Measurements from ENCODE around the gene TERB2. TPM values are rescaled to one million over a fixed set of nuclear protein-coding genes. Genes with fewer than 3 reads are reported as not detected.
"Not testable (repeated sequence)": the region's sequence is repeated elsewhere in the genome, so short reads cannot be mapped to it uniquely, and the experiment has no call there.

Gene TERB2, protein sequence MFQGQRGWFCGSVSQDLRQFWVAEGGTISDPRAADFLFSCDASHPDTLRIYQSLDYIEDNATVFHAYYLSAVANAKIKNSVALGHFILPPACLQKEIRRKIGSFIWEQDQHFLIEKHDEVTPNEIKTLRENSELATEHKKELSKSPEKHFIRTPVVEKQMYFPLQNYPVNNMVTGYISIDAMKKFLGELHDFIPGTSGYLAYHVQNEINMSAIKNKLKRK
- total RNA-seq, result not detected in 2 replicates

DNA sequence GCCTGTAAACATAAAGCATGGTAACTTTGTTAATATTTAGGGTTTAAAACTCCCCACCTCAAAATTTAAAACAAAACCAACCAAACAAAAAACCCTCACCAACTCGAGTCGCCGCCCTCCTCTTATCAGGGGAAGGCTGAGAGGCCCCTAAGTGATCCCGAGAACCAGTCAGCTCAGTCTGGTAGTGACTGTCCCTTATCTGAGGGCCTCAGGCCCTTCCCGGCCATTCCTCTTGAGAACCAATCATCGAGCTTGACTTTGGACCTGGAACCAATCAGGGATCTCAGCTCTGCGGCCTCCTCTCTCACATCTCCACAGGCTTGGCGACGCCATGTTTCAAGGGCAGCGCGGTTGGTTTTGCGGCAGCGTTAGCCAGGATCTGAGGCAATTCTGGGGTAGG, at the start of gene TERB2:
Gene TERB2, plus strand, starts transcription at position 300 of the 400 bp plus-strand sequence. Its CDS starts 32 bp downstream, at position 332.
- TF ChIP-seq, protein P1, sequence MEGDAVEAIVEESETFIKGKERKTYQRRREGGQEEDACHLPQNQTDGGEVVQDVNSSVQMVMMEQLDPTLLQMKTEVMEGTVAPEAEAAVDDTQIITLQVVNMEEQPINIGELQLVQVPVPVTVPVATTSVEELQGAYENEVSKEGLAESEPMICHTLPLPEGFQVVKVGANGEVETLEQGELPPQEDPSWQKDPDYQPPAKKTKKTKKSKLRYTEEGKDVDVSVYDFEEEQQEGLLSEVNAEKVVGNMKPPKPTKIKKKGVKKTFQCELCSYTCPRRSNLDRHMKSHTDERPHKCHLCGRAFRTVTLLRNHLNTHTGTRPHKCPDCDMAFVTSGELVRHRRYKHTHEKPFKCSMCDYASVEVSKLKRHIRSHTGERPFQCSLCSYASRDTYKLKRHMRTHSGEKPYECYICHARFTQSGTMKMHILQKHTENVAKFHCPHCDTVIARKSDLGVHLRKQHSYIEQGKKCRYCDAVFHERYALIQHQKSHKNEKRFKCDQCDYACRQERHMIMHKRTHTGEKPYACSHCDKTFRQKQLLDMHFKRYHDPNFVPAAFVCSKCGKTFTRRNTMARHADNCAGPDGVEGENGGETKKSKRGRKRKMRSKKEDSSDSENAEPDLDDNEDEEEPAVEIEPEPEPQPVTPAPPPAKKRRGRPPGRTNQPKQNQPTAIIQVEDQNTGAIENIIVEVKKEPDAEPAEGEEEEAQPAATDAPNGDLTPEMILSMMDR (IDR thresholded peaks at IDR 0.05; ENCODE audit: insufficient read depth, low read depth, low read length), result no peak
- no peak for DNase-seq (ENCODE audit: low read depth)
- H3K4me3 ChIP-seq (ENCODE audit: low read depth, low read length), result no peak within 1 kb of the TSS

DNA sequence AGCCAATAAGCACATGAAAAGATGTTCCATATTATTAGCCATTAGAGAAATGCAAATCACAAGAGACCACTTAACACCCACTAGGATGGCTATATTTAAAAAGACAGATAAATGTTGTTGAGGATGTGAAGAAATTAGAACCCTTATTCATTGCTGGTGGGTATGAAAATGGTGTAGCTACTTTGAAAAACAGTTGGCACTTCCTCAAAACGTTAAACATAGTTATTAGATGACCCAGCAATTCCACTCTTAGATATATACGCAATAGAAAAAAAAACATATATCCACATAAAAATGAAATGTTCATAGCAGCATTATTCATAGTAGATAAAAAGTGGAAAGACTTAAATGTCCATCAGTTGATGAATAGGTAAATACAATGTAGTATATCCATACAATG, 47.1 kb upstream of the TERB2 start:
- no peak for DNase-seq (ENCODE audit: low read depth)
- TF ChIP-seq, protein P1 (IDR thresholded peaks at IDR 0.05; ENCODE audit: insufficient read depth, low read depth, low read length), result no peak
- H3K4me3 ChIP-seq (ENCODE audit: low read depth, low read length), result no peak overlapping the region

DNA sequence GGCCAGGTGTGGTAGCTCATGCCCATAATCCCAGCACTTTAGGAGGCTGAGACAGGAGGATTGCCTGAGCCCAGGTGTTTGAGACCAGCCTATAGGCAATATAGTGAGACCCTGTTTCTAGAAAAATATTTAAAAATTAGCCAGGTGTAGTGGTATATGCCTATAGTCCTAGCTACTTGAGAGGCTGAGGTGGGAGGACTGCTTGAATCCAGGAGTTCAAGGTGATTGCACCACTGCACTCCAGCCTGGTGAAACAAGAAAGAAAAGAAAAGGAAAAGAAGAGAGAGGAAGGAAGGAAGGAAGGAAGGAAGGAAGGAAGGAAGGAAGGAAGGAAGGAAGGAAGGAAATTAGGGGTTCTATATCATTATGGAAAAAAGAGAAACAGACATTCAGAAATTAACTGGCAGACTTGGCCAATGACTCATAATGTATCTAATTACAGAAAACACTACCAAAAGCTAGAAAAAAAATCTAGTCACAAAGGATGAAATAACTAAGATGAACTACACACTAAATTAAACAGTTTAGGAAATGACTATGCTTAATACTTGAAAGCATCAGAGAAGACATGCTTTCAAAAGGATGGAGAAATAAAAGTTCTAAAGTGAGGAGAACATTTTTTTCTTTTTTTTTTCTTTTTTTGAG, 45.4 kb upstream of the TERB2 start:
- no peak overlapping the region for H3K4me3 ChIP-seq (ENCODE audit: low read depth, low read length)
- TF ChIP-seq, protein P1 (IDR thresholded peaks at IDR 0.05; ENCODE audit: insufficient read depth, low read depth, low read length), result no peak
- DNase-seq (ENCODE audit: low read depth), result no peak

DNA sequence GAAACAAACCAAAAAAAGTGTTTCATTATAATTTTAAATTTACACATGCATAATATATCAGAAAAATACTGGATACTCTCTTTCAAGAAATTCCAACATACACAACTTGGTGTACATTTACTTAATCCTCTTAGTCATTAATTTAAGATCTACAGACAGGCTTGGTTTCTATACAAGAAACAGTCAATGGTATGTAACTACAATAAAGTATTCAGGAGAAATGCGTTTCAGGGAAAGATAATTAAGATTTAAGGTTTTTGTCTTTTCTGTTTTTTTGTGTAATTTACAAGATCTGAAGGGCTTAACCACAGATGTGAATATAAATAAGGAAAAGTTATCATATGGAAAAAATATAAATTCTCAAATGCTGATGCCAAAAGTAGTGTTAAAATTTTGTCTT, 44.3 kb upstream of the TERB2 start:
- not testable (repeated sequence) for DNase-seq (ENCODE audit: low read depth); H3K4me3 ChIP-seq (ENCODE audit: low read depth, low read length)

DNA sequence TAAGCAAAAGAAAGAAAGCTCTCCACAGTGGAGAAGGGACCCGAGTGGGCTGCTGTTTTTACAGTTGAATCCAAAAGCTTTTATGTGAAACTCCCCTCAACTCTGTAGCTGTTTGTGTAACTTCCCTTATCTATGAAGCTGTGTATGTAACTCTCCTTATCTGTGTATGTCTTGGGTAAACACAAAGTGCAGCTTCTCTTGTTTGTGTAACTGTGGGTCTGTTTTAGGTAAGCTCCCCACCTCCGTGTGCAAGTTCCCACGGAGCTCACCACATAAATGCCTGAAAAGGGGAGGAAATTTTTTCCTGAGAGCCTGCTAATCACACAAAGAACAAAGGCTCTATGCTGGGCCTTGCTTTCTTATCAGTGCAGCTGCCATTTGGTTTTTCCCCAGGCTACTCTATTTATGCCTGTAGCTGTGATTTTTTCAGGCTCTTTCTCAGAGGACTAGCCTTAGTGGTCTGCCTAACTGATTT, 43.5 kb upstream of the TERB2 start:
- H3K4me3 ChIP-seq (ENCODE audit: low read depth, low read length), result not testable (repeated sequence)
- peak; percentile 6 for DNase-seq (ENCODE audit: low read depth)

DNA sequence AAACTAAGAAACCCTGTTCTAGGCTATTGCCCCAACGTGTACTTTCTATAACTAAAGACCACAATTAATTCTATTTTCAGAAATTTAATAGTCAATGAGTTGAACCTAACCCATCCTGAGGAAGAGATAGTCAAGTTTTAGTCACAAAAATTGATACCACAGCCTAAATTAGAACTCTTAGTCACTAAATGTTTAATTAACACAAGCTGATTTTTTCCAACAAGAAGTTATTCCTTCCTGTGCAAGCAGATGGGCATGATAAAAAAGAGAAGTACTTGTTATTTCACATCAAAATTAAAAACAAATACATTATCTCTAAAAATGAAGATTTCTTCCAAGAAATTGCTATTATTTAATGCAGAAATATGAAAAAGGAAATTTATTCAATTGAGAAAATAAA, 38.4 kb upstream of the TERB2 start:
- no peak for DNase-seq (ENCODE audit: low read depth)
- H3K4me3 ChIP-seq (ENCODE audit: low read depth, low read length), result no peak overlapping the region
- TF ChIP-seq, protein P1 (IDR thresholded peaks at IDR 0.05; ENCODE audit: insufficient read depth, low read depth, low read length), result no peak

DNA sequence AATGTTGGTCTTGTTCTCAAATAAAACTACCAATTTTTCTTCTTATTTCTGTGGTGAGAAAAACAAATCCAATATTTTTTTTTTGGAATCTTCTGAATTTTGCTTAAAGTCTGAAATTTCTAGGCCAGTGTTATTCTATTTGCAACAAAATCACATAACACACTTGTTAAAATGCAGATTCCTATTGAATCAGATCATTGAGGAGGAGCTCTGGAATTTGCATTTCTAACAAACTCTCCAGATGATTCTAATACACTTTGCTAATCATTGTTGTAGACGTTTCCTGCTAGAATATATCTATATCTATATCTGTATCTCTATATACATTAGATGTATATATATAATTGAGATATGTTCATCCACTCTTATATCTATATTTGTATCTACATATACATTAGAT, 27.8 kb upstream of the TERB2 start:
- not testable (repeated sequence) for H3K4me3 ChIP-seq (ENCODE audit: low read depth, low read length); DNase-seq (ENCODE audit: low read depth)

DNA sequence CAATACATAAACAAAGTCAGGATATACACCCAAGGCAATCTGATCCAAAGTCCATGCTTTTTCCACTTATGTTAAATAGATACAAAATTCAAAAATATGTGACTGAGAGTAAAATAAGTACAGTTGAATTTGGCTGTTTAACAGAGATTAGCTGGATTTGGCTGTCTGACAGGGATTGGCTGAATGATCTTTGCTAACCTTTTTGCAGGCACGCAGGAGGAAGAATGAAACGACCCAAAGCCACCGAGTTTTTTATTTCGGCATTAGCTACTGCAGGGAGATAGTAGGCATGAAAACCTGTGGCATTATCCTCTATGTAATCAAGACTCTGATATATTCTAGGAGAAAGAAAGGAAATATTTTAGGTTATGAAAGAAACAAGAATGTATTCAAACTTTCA, 26.2 kb upstream of the TERB2 start:
- not testable (repeated sequence) for DNase-seq (ENCODE audit: low read depth); H3K4me3 ChIP-seq (ENCODE audit: low read depth, low read length)

DNA sequence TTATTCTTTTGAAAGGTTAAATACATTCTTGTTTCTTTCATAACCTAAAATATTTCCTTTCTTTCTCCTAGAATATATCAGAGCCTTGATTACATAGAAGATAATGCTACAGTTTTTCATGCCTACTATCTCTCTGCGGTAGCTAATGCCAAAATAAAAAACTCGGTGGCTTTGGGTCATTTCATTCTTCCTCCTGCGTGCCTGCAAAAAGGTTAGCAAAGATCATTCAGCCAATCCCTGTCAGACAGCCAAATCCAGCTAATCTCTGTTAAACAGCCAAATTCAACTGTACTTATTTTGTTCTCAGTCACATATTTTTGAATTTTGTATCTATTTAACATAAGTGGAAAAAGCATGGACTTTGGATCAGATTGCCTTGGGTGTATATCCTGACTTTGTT, 1.8 kb downstream of the TERB2 start:
- H3K4me3 ChIP-seq (ENCODE audit: low read depth, low read length); DNase-seq (ENCODE audit: low read depth): not testable (repeated sequence)
